ENCODE results near the gene FNDC8. TPM values are rescaled to one million over a fixed set of nuclear protein-coding genes. Genes with fewer than 3 reads are reported as not detected.

Gene FNDC8
- total RNA-seq, 4 donors from 2014 or later, result not detected

GRCh38 chr17:35095741-35096140 is 25.7 kb upstream of the FNDC8 start:
- Histone ChIP-seq H3K27ac (no peak overlapping the region), H3K9me3 (no peaks in the 10 kb centered on the region), H3K36me3 (no peaks in the 10 kb centered on the region), H3K4me3 (no peak overlapping the region), H3K27me3 (no peaks in the 10 kb centered on the region), H3K4me1 (no peaks in the 10 kb centered on the region)
- no peak for DNase-seq
- no peak for TF ChIP-seq POLR2A (IDR thresholded peaks at IDR 0.05)
- no peak for TF ChIP-seq CTCF (IDR thresholded peaks at IDR 0.05)
- intact Hi-C loops (cut with DNase I; ENCODE audit: low total_unique reads), result no loop called here

GRCh38 chr17:35097776-35098175 is 23.6 kb upstream of the FNDC8 start:
- Histone ChIP-seq H3K27ac (no peak overlapping the region), H3K36me3 (no peaks in the 10 kb centered on the region), H3K9me3 (no peaks in the 10 kb centered on the region), H3K4me3 (no peak overlapping the region), H3K4me1 (no peaks in the 10 kb centered on the region), H3K27me3 (no peaks in the 10 kb centered on the region)
- TF ChIP-seq CTCF (IDR thresholded peaks at IDR 0.05), result no peak
- TF ChIP-seq POLR2A (IDR thresholded peaks at IDR 0.05), result no peak
- intact Hi-C loops (cut with DNase I; ENCODE audit: low total_unique reads), result no loop called here
- DNase-seq, result no peak

- Histone ChIP-seq H3K27me3 (no peaks in the 10 kb centered on the region), H3K36me3 (no peaks in the 10 kb centered on the region), H3K9me3 (no peaks in the 10 kb centered on the region), H3K4me1 (no peaks in the 10 kb centered on the region), H3K27ac (no peak overlapping the region), H3K4me3 (no peak overlapping the region)
- TF ChIP-seq POLR2A (IDR thresholded peaks at IDR 0.05) (no peak), CTCF (IDR thresholded peaks at IDR 0.05) (no peak)
- DNase-seq, result no peak
- intact Hi-C loops (cut with DNase I; ENCODE audit: low total_unique reads), result no loop called here
Measured at GRCh38 chr17:35099908-35100307, 21.5 kb upstream of the FNDC8 start.

- Histone ChIP-seq H3K9me3 (no peaks in the 10 kb centered on the region), H3K27me3 (no peaks in the 10 kb centered on the region), H3K4me1 (no peaks in the 10 kb centered on the region), H3K36me3 (no peaks in the 10 kb centered on the region), H3K27ac (no peak overlapping the region), H3K4me3 (no peak overlapping the region)
- no peak for TF ChIP-seq CTCF (IDR thresholded peaks at IDR 0.05)
- TF ChIP-seq POLR2A (IDR thresholded peaks at IDR 0.05), result no peak
- intact Hi-C loops (cut with DNase I; ENCODE audit: low total_unique reads), result no loop called here
- no peak for DNase-seq
Measured at GRCh38 chr17:35101036-35101435, 20.4 kb upstream of the FNDC8 start.

- Histone ChIP-seq H3K36me3 (no peaks in the 10 kb centered on the region), H3K27ac (no peak overlapping the region), H3K9me3 (no peaks in the 10 kb centered on the region), H3K4me3 (no peak overlapping the region), H3K27me3 (no peaks in the 10 kb centered on the region), H3K4me1 (no peaks in the 10 kb centered on the region)
- no peak for DNase-seq
- intact Hi-C loops (cut with DNase I; ENCODE audit: low total_unique reads), result no loop called here
- no peak for TF ChIP-seq POLR2A (IDR thresholded peaks at IDR 0.05)
- no peak for TF ChIP-seq CTCF (IDR thresholded peaks at IDR 0.05)
Measured at GRCh38 chr17:35101725-35102124, 19.7 kb upstream of the FNDC8 start.

All from uterus (tissue), 4 donors.